ENCODE data around the gene C1QTNF8. TPM values are rescaled to one million over a fixed set of nuclear protein-coding genes. Genes with fewer than 3 reads are reported as not detected.
A peak's percentile ranks its signal among the peaks of the same experiment; 100 is the strongest.

Gene C1QTNF8
- total and polyA plus RNA-seq, 2 of the 13 experiments (the other 11 are each of a cell fraction or from before 2014, with no cell fraction given) = 0.09 TPM; not detected in 1

DNA sequence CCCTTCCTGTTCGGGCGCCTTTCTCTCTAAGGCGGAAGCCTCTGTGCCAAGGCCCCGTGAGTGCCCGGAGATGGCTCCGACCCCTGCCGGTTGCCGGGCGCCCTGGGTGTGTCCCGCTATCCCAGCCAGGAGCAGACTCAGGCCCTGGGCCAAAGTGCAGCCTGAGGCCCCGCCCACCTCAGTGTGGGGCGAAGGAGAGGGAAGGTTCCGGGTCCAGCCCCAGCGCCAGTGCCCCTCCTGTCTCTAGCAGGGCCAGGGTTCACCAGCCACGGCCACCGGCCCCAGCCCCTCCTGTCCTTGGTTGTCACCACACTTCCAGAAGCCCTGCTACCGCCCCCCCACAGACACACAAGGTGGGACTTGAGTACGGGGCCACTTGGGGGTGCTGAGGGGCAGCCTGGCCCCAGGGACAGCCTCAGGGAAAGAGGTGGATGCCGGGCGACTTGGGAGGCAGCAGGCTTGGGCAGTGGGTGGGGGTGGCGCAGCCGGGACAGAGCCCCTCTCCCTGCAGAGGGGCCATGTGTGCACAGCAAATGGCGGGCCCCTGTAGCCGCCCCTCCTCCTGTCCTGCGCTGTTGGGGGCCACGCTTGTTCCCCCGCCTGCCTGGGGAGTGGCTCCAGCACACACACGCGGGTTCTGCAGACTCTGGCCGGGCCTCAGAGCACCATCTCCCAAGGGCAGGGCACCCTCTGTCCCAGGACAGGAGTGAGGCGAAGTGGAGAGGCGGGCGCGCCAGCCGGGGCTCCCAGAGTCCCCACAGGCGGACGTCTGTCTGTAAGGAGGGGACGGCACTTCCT is 6.0 kb downstream of the C1QTNF8 start (continued):
- TF ChIP-seq, protein P1, sequence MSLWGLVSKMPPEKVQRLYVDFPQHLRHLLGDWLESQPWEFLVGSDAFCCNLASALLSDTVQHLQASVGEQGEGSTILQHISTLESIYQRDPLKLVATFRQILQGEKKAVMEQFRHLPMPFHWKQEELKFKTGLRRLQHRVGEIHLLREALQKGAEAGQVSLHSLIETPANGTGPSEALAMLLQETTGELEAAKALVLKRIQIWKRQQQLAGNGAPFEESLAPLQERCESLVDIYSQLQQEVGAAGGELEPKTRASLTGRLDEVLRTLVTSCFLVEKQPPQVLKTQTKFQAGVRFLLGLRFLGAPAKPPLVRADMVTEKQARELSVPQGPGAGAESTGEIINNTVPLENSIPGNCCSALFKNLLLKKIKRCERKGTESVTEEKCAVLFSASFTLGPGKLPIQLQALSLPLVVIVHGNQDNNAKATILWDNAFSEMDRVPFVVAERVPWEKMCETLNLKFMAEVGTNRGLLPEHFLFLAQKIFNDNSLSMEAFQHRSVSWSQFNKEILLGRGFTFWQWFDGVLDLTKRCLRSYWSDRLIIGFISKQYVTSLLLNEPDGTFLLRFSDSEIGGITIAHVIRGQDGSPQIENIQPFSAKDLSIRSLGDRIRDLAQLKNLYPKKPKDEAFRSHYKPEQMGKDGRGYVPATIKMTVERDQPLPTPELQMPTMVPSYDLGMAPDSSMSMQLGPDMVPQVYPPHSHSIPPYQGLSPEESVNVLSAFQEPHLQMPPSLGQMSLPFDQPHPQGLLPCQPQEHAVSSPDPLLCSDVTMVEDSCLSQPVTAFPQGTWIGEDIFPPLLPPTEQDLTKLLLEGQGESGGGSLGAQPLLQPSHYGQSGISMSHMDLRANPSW (CRISPR knock-in tag; IDR thresholded peaks at IDR 0.05; ENCODE audit: borderline replicate concordance) = no peak; the same call in 1 of the 2 replicates
- TF ChIP-seq MZF1 (CRISPR knock-in tag; IDR thresholded peaks at IDR 0.05; ENCODE audit: borderline replicate concordance) (no peak), ZNF678 (CRISPR knock-in tag; IDR thresholded peaks at IDR 0.05) (peak; percentile 16; the same call in 1 of the 2 replicates), ZNF891 (CRISPR knock-in tag; IDR thresholded peaks at IDR 0.05) (peak; percentile 83; the same call in 1 of the 2 replicates), ARHGAP35 (CRISPR knock-in tag; IDR thresholded peaks at IDR 0.05; ENCODE audit: borderline replicate concordance) (no peak), ZSCAN31 (CRISPR knock-in tag; IDR thresholded peaks at IDR 0.05; ENCODE audit: low read depth) (peak; percentile 67; the same call in 1 of the 2 replicates), EP300 (IDR thresholded peaks at IDR 0.05; ENCODE audit: low read depth in 2 of 2, low read length in 2 of 2) (peak in 1 of 2 experiments; percentile 18; a peak in 1 of 4 replicates), EP300 (CRISPR knock-in tag; IDR thresholded peaks at IDR 0.05; ENCODE audit: borderline replicate concordance) (no peak), DNMT1 (CRISPR knock-in tag; IDR thresholded peaks at IDR 0.05) (no peak), ZNF138 (CRISPR knock-in tag; IDR thresholded peaks at IDR 0.05; ENCODE audit: low read depth) (no peak), CBX2 (IDR thresholded peaks at IDR 0.05; ENCODE audit: low read depth, low read length) (no peak), CBX2 (CRISPR knock-in tag; IDR thresholded peaks at IDR 0.05; ENCODE audit: low read depth) (no peak), MAZ (IDR thresholded peaks at IDR 0.05; ENCODE audit: borderline replicate concordance, low read depth, low read length) (peak; percentile 73; the same call in 1 of the 2 replicates), MAZ (CRISPR knock-in tag; IDR thresholded peaks at IDR 0.05; ENCODE audit: low read depth) (peak; percentile 85), SMARCE1 (IDR thresholded peaks at IDR 0.05; ENCODE audit: borderline replicate concordance) (no peak), ZNF317 (CRISPR knock-in tag; IDR thresholded peaks at IDR 0.05) (peak; percentile 87; the same call in 1 of the 2 replicates), TAF15 (IDR thresholded peaks at IDR 0.05; ENCODE audit: low read depth, low read length, poor library complexity, severe bottlenecking) (peak; percentile 55), ZNF724P (CRISPR knock-in tag; IDR thresholded peaks at IDR 0.05; ENCODE audit: borderline replicate concordance) (no peak), MED8 (CRISPR knock-in tag; IDR thresholded peaks at IDR 0.05; ENCODE audit: insufficient replicate concordance) (peak; percentile 59), ZNF24 (IDR thresholded peaks at IDR 0.05) (no peak), ZNF75D (CRISPR knock-in tag; IDR thresholded peaks at IDR 0.05; ENCODE audit: borderline replicate concordance) (no peak; the same call in 1 of the 2 replicates), NR1H2 (CRISPR knock-in tag; IDR thresholded peaks at IDR 0.05; ENCODE audit: borderline replicate concordance, low read depth) (no peak; the same call in 1 of the 2 replicates), GATAD2A (CRISPR knock-in tag; IDR thresholded peaks at IDR 0.05) (peak; percentile 71), ARNT (IDR thresholded peaks at IDR 0.05) (no peak)
- TF ChIP-seq, protein P2, sequence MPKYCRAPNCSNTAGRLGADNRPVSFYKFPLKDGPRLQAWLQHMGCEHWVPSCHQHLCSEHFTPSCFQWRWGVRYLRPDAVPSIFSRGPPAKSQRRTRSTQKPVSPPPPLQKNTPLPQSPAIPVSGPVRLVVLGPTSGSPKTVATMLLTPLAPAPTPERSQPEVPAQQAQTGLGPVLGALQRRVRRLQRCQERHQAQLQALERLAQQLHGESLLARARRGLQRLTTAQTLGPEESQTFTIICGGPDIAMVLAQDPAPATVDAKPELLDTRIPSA (CRISPR knock-in tag; IDR thresholded peaks at IDR 0.05; ENCODE audit: borderline replicate concordance) = no peak
- TF ChIP-seq, protein P3, sequence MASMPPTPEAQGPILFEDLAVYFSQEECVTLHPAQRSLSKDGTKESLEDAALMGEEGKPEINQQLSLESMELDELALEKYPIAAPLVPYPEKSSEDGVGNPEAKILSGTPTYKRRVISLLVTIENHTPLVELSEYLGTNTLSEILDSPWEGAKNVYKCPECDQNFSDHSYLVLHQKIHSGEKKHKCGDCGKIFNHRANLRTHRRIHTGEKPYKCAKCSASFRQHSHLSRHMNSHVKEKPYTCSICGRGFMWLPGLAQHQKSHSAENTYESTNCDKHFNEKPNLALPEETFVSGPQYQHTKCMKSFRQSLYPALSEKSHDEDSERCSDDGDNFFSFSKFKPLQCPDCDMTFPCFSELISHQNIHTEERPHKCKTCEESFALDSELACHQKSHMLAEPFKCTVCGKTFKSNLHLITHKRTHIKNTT (CRISPR knock-in tag; IDR thresholded peaks at IDR 0.05) = no peak
